K562 (cell line): ENCODE measurements around the gene CTSW. TPM values are rescaled to one million over a fixed set of nuclear protein-coding genes. Genes with fewer than 3 reads are reported as not detected.

Source experiments
- ATF1 ChIP-seq, 2 experiments: fragments of 450-650 bp in 1 of 2; IDR thresholded peaks; 2 replicates each; pipeline ENCODE4 v1.6.1; 2016; ENCODE audit warnings: missing compliant biosample characterization in 1 of 2, missing genetic modification characterization in 1 of 2
- CBX3 ChIP-seq, 2 experiments: IDR thresholded peaks; 1 replicate in 1 of 2; 2 replicates in 1 of 2; pipeline ENCODE4 v1.6.1; 2012; ENCODE audit warnings: inconsistent platforms in 2 of 2, low read length in 2 of 2, borderline replicate concordance in 1 of 2, control low read depth in 1 of 2
- CHD4 ChIP-seq: fragments of 200-600 bp; sonication (generic); IDR thresholded peaks from 3 replicates; pipeline ENCODE4 v1.6.1; 2012; ENCODE audit warnings: low read depth, mild to moderate bottlenecking, mixed read lengths, low read length, inconsistent platforms; ENCODE audit not compliant: insufficient read depth, insufficient replicate concordance, poor library complexity, severe bottlenecking
- CREB1 ChIP-seq, 2 experiments: sonication (generic) in 1 of 2; formaldehyde crosslinking in 1 of 2; IDR thresholded peaks; 2 replicates each; pipeline versions ENCODE4 v1.6.1 to v1.8.0; 2012 to 2022; ENCODE audit warnings: inconsistent platforms in 1 of 2, mild to moderate bottlenecking in 1 of 2, missing genetic modification reagents in 1 of 2, moderate library complexity in 1 of 2
- CTBP1 ChIP-seq: fragments of 450-650 bp; IDR thresholded peaks from 2 replicates; pipeline ENCODE4 v1.6.1; 2016; ENCODE audit warnings: borderline replicate concordance
- HCFC1 ChIP-seq: IDR thresholded peaks from 2 replicates; pipeline ENCODE4 v1.6.1; 2012; ENCODE audit warnings: low read depth, low read length, improper control_type of control experiment
- JUN ChIP-seq, 2 experiments: sonication (generic) in 1 of 2; formaldehyde crosslinking in 1 of 2; IDR thresholded peaks; 2 replicates each; pipeline versions ENCODE4 v1.6.1 to v1.8.0; 2012 to 2022; ENCODE audit warnings: borderline replicate concordance in 2 of 2, mild to moderate bottlenecking in 2 of 2, improper control_type of control experiment in 1 of 2, low read depth in 1 of 2, low read length in 1 of 2, missing genetic modification reagents in 1 of 2
- MAZ ChIP-seq, 2 experiments: fragments of 450-650 bp in 1 of 2; sonication (generic) in 1 of 2; formaldehyde crosslinking; IDR thresholded peaks in 1 of 2; conservative IDR thresholded peaks in 1 of 2; 2 replicates each; pipeline versions ENCODE4 v1.4.0 to v1.5.0; 2020; ENCODE audit warnings: mild to moderate bottlenecking in 1 of 2, missing genetic modification reagents in 1 of 2
- MYNN ChIP-seq, 2 experiments: sonication (generic); formaldehyde crosslinking in 1 of 2; IDR thresholded peaks; 2 replicates each; pipeline versions ENCODE4 v1.5.0 to v1.6.1; 2016 to 2020; ENCODE audit warnings: antibody characterized with exemption in 1 of 2, missing genetic modification reagents in 1 of 2
- POLR2A ChIP-seq: fragments of 450-650 bp; conservative IDR thresholded peaks from 2 replicates; pipeline ENCODE4 v1.6.1; 2016
- SAP30 ChIP-seq: fragments of 200-600 bp; sonication (generic); IDR thresholded peaks from 2 replicates; pipeline ENCODE4 v1.6.1; 2012; ENCODE audit warnings: borderline replicate concordance, low read depth, mild to moderate bottlenecking, moderate library complexity, low read length, control low read depth, inconsistent platforms; ENCODE audit not compliant: insufficient read depth, poor library complexity, severe bottlenecking
- SMARCA4 ChIP-seq: fragments of 450-650 bp; IDR thresholded peaks from 2 replicates; pipeline ENCODE4 v1.6.1; 2016
- SMARCE1 ChIP-seq: fragments of 450-650 bp; IDR thresholded peaks from 2 replicates; pipeline ENCODE4 v1.7.1; 2016; ENCODE audit warnings: mild to moderate bottlenecking
- TCF3 ChIP-seq: sonication (generic); formaldehyde crosslinking; IDR thresholded peaks from 2 replicates; pipeline ENCODE4 v1.4.0; 2020; ENCODE audit warnings: mild to moderate bottlenecking, missing genetic modification reagents
- TEAD4 ChIP-seq, 2 experiments: sonication (generic) in 1 of 2; formaldehyde crosslinking in 1 of 2; IDR thresholded peaks; 2 replicates each; pipeline versions ENCODE4 v1.6.1 to v1.8.0; 2012 to 2022; ENCODE audit warnings: borderline replicate concordance in 1 of 2, inconsistent platforms in 1 of 2, low read length in 1 of 2, mild to moderate bottlenecking in 1 of 2, missing genetic modification reagents in 1 of 2
- TRIM24 ChIP-seq, 2 experiments: fragments of 450-650 bp; IDR thresholded peaks; 2 replicates each; pipeline ENCODE4 v1.6.1; 2016
- VEZF1 ChIP-seq: fragments of 200-800 bp; sonication (Bioruptor generic); IDR thresholded peaks from 2 replicates; pipeline ENCODE4 v1.6.1; 2017; ENCODE audit warnings: missing genetic modification characterization, missing compliant biosample characterization
- XRCC4 ChIP-seq: IDR thresholded peaks from one replicate; pipeline ENCODE4 v1.6.1; 2011; ENCODE audit not compliant: insufficient read depth, insufficient read length; ENCODE audit errors: extremely low read depth
- ZBTB11 ChIP-seq, 3 experiments: fragments of 200-800 bp in 1 of 3; fragments of 250-450 bp in 1 of 3; fragments of 450-650 bp in 1 of 3; sonication (Bioruptor Pico) in 1 of 3; sonication (Bioruptor generic) in 1 of 3; formaldehyde crosslinking in 1 of 3; IDR thresholded peaks; 2 replicates each; pipeline versions ENCODE4 v1.6.1 to v1.8.0; 2016 to 2022; ENCODE audit warnings: mild to moderate bottlenecking in 2 of 3, missing genetic modification characterization in 2 of 3, missing compliant biosample characterization in 1 of 3, moderate library complexity in 1 of 3
- ZKSCAN1 ChIP-seq: fragments of 150-350 bp; IDR thresholded peaks from 2 replicates; pipeline ENCODE4 v1.6.1; 2016; ENCODE audit warnings: low read depth, low read length
- ZNF224 ChIP-seq: sonication (generic); formaldehyde crosslinking; IDR thresholded peaks from 2 replicates; pipeline ENCODE4 v1.8.0; 2022; ENCODE audit warnings: mild to moderate bottlenecking, missing genetic modification reagents
- ZNF586 ChIP-seq: fragments of 450-650 bp; formaldehyde crosslinking; conservative IDR thresholded peaks from 2 replicates; pipeline ENCODE4 v1.4.0; 2020; ENCODE audit warnings: mild to moderate bottlenecking, moderate library complexity
- ZNF717 ChIP-seq: fragments of 250-450 bp; sonication (Bioruptor Pico); IDR thresholded peaks from 2 replicates; pipeline ENCODE4 v1.5.0; 2021
- ZNF785 ChIP-seq: fragments of 250-450 bp; sonication (Bioruptor Pico); IDR thresholded peaks from 2 replicates; pipeline ENCODE4 v1.4.0; 2020; ENCODE audit warnings: mild to moderate bottlenecking
- polyA plus RNA-seq, 8 experiments: library from polyadenylated mRNA; depleted of rRNA in 4 of 8; stranded (reverse) in 5 of 8; unstranded in 3 of 8; fragments of >200 nt; fragmentation: Nextera tagmentation in 2 of 8; fragmentation: Illumina TruSeq in 1 of 8; extraction: Ambion mirVana in 2 of 8; extraction: Trizol in 1 of 8; gene quantifications; 2 replicates each; pipeline versions ENCODE4 v1.2.1 to v1.2.3, GENCODE V29; 2011 to 2014; ENCODE audit warnings: inconsistent platforms in 1 of 8, missing spikeins in 1 of 8
- total RNA-seq, 7 experiments: library from RNA; depleted of rRNA in 6 of 7; stranded (reverse); fragments of >200 nt in 6 of 7; fragmentation: Illumina TruSeq in 2 of 7; extraction: Trizol in 2 of 7; gene quantifications; 2 replicates each; pipeline versions ENCODE4 v1.2.1 to v1.2.3, GENCODE V29; 2011 to 2021; ENCODE audit warnings: low replicate concordance in 1 of 7

CTSW gene
- total and polyA plus RNA-seq, 9 of the 15 experiments (the other 6 are each of a cell fraction or from before 2014, with no cell fraction given): 0.04 TPM; not detected in 8

GRCh38 chr11:65906602-65907001 is 27.0 kb downstream of the CTSW start (continued):
- TF ChIP-seq VEZF1 (peak; percentile 11; the same call in 1 of the 2 replicates), MYNN (IDR thresholded peaks at IDR 0.05) (no peak), MYNN (CRISPR knock-in tag; IDR thresholded peaks at IDR 0.05) (no peak), ZNF717 (CRISPR knock-in tag) (no peak), CHD4 (no peak), SMARCA4 (peak; percentile 84), SAP30 (no peak), ZNF586 (CRISPR knock-in tag) (no peak), CTBP1 (peak; percentile 30; the same call in 1 of the 2 replicates), XRCC4 (no peak), ZBTB11 (CRISPR knock-in tag; IDR thresholded peaks at IDR 0.05) (no peak), POLR2A (no peak), ATF1 (CRISPR knock-in tag; IDR thresholded peaks at IDR 0.05) (no peak), ATF1 (tag; IDR thresholded peaks at IDR 0.05) (peak; percentile 30; the same call in 1 of the 2 replicates), TEAD4 (IDR thresholded peaks at IDR 0.05; ENCODE audit: low read length) (peak; percentile 59), TEAD4 (CRISPR knock-in tag; IDR thresholded peaks at IDR 0.05; ENCODE audit: borderline replicate concordance) (no peak), MAZ (CRISPR knock-in tag; conservative IDR thresholded peaks at IDR 0.05 in 1 of 2, IDR thresholded peaks at IDR 0.05 in 1 of 2) (0 out of 4 replicates have a peak, but pooled peaks of 1 of the 2 experiments have one; percentile 15), TRIM24 (IDR thresholded peaks at IDR 0.05) (no peak; a peak in 1 of 4 replicates), JUN (IDR thresholded peaks at IDR 0.05; ENCODE audit: borderline replicate concordance, low read depth, low read length) (peak; percentile 77), JUN (CRISPR knock-in tag; IDR thresholded peaks at IDR 0.05; ENCODE audit: borderline replicate concordance) (no peak), CBX3 (IDR thresholded peaks at IDR 0.05; ENCODE audit: borderline replicate concordance in 1 of 2, low read length in 2 of 2) (no peak), ZNF785 (CRISPR knock-in tag) (no peak), CREB1 (IDR thresholded peaks at IDR 0.05) (peak; percentile 25; the same call in 1 of the 2 replicates), CREB1 (CRISPR knock-in tag; IDR thresholded peaks at IDR 0.05) (no peak), ZNF224 (CRISPR knock-in tag) (no peak), HCFC1 (no peak), ZKSCAN1 (no peak), TCF3 (peak; percentile 55), SMARCE1 (peak; percentile 78)
